ENCODE data around the gene ATP9B.

DNA sequence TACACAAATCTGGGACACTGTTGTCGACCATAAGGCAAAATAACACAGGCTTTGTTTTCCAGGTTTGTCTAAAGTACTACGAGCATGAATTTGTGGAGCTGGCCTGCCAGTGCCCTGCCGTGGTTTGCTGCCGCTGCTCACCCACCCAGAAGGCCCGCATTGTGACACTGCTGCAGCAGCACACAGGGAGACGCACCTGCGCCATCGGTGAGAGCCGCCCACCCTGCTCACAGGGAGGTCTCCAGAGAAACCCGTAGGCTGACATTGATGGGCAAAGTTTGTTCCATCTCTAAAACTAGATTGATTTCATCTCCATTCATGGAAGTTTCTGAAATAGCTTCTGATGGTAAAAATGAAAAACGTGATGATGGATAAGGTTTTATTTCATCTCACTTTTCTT, 276.2 kb downstream of the ATP9B start:
- TF ChIP-seq, protein P1, sequence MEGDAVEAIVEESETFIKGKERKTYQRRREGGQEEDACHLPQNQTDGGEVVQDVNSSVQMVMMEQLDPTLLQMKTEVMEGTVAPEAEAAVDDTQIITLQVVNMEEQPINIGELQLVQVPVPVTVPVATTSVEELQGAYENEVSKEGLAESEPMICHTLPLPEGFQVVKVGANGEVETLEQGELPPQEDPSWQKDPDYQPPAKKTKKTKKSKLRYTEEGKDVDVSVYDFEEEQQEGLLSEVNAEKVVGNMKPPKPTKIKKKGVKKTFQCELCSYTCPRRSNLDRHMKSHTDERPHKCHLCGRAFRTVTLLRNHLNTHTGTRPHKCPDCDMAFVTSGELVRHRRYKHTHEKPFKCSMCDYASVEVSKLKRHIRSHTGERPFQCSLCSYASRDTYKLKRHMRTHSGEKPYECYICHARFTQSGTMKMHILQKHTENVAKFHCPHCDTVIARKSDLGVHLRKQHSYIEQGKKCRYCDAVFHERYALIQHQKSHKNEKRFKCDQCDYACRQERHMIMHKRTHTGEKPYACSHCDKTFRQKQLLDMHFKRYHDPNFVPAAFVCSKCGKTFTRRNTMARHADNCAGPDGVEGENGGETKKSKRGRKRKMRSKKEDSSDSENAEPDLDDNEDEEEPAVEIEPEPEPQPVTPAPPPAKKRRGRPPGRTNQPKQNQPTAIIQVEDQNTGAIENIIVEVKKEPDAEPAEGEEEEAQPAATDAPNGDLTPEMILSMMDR (IDR thresholded peaks at IDR 0.05; ENCODE audit: insufficient read depth, low read depth, low read length), result no peak
- no peak for TF ChIP-seq EZH2 (IDR thresholded peaks at IDR 0.05; ENCODE audit: insufficient read depth, low read length)

Data from astrocyte (in vitro differentiated cells and primary cell).